Measurements from ENCODE around the gene CLDN22. TPM values are rescaled to one million over a fixed set of nuclear protein-coding genes. Genes with fewer than 3 reads are reported as not detected.
A peak's percentile ranks its signal among the peaks of the same experiment; 100 is the strongest.

The CLDN22 gene
- total RNA-seq, 1 donor from 2014 or later: not detected

DNA sequence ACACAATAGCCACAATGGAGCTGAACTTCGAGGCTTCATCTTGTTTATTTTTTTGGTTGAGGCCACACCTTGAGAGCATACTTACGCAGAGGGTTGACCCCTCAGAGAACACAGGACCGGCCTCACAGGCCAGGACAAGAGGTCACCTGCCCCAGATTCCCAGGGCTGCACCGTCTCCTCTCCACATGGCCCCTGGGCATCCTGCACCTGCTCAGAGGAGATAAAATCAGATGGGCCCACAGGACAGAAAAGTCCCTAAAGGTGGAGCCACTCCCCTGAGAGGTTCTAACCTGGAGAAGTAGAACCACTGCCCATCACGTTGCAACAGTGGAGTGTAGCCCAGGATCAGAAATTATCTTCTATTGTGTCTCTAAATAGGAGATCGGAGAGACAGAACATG lies 3.2 kb upstream of the CLDN22 start:
- DNase-seq (ENCODE audit: low spot score): no peak
- ATAC-seq: peak; percentile 17

- DNase-seq (ENCODE audit: low spot score) (no peak), ATAC-seq (no peak)
Measured at GRCh38 chr4:183322326-183322725, 2.2 kb upstream of the CLDN22 start, which contains the start of gene CLDN24. CLDN24 (minus strand) TSS chr4:183322426; CDS start chr4:183322426, 0 bp downstream.

GRCh38 chr4:183321516-183321915 lies 1.4 kb upstream of the CLDN22 start:
- DNase-seq (ENCODE audit: low spot score) (no peak), ATAC-seq (no peak)

DNA sequence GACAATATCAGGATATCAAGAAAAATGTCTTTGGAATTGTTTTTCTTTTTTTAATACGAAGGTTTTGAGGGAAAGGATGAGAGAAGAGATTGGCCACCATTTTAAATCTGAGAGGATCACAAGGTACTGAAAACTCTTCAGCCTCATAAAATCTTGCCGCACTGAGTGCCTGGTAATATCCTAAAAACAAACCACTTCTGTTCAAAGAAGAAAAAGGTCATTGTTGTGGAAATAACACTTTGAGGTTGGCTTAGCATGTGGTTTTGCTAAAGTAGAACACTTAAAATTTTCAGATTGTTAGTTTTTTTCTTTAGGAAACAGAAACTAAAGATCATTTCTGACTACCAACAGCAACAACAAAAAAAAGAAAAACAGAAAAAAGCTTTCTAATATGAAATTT lies 1.0 kb upstream of the CLDN22 start:
- ATAC-seq (no peak), DNase-seq (ENCODE audit: low spot score) (no peak)

- ATAC-seq: no peak
- DNase-seq (ENCODE audit: low spot score): no peak
Measured at GRCh38 chr4:183318656-183319055, 1.4 kb downstream of the CLDN22 start.

GRCh38 chr4:183314806-183315205 lies 5.3 kb downstream of the CLDN22 start:
- ATAC-seq (no peak), DNase-seq (ENCODE audit: low spot score) (no peak)

GRCh38 chr4:183314336-183314735 lies 5.7 kb downstream of the CLDN22 start:
- DNase-seq (ENCODE audit: low spot score) (no peak), ATAC-seq (no peak)

- no peak for DNase-seq (ENCODE audit: low spot score)
- no peak for ATAC-seq
Measured at GRCh38 chr4:183312841-183313240, 7.2 kb downstream of the CLDN22 start.

DNA sequence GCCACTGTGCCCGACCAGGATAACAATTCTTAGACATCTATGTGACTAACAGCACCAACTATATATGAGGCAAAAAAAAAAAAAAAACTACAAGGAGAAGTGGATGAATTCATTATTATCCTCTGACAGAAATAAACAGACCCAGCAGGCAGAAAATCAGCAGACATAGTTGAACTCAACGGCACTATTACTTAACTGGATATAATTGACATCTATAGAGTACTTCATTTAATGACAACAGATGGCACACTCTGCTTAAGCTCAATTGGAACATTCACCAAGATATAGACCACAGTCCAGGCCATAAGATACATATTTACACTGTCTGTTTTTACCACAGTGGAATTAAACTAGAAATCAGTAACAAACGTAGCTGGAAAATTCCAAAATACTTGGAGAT lies 13.3 kb downstream of the CLDN22 start:
- DNase-seq (ENCODE audit: low spot score) (no peak), ATAC-seq (no peak)

- ATAC-seq: no peak
- no peak for DNase-seq (ENCODE audit: low spot score)
Measured at GRCh38 chr4:183304538-183304937, 15.5 kb downstream of the CLDN22 start.

DNA sequence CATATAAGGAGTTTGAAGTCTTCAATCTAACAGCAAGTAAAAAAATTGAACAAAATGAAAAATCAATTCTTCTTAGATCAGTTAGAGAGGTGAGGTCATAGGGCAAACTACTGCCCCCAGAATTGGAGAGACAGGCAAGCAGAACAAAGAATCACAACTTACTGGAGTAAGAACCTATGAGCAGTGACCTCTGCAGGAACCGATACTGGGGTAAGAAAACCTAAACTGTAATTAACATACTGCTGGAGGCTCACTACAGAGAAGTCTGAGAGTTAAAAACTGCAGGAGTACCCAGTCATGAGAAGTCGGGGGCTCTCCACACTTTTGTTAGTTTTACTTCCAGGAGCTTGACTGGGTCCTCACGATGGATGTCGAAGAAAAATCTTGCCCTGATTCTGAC lies 16.0 kb downstream of the CLDN22 start:
- no peak for ATAC-seq
- no peak for DNase-seq (ENCODE audit: low spot score)

DNA sequence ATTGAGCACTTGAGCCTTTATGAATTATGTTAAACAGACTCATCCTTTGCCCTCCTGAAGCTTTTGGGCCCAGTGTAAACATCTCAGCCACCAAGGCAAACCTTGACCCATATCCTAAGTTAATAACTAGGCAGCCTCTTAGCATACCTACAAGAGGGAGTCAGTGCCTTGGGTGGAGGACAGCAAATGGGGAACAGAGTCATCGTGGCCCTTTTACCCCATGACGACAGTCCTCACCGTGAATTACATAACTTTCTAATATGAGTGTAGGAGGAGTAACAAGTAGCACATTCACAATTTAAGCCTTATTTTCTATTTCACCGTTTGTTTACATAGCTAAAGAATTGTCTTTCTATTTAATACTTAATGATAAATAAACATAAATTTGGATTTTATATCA lies 16.8 kb downstream of the CLDN22 start:
- DNase-seq (ENCODE audit: low spot score): no peak
- no peak for ATAC-seq

- no peak for ATAC-seq
- DNase-seq (ENCODE audit: low spot score): no peak
Measured at GRCh38 chr4:183300655-183301054, 19.4 kb downstream of the CLDN22 start.

DNA sequence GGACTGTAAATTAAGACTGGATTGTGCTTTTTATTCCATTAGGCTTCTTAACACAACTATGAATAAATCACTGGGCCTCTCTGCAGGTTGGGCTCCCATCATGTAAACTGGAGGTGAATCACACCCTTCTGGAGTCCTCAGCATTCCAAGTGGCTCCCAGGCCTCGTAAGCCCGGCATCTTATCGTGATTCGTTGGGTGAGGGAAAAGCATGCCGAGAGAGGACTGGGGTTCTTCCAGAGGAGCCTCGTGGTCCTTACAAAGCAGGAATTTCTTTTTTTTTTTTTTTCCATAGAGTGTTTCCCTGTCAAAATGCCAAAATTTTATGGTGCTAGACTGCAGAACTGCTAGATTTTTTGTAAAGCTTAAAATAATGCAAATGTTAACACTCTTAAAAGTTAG lies 20.0 kb downstream of the CLDN22 start:
- ATAC-seq: no peak
- no peak for DNase-seq (ENCODE audit: low spot score)

DNA sequence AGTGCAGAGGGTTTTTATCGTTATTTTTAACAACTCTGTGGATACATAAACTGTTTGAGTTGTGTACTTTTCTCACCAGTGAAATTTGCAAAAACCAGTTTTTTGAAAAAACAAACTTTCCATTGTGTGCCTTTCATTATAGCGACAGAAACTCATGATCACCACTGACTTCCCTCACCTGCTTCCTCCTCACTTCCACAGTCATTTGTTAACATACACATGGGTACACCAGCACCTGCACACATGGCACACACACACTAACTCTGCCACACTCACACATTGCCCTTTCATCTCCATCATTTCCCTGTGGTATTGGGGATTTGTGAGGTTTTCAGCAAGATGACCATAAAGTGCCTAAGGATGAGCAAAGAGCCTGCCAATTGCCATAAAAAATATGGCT lies 20.6 kb downstream of the CLDN22 start:
- ATAC-seq (no peak), DNase-seq (ENCODE audit: low spot score) (no peak)

DNA sequence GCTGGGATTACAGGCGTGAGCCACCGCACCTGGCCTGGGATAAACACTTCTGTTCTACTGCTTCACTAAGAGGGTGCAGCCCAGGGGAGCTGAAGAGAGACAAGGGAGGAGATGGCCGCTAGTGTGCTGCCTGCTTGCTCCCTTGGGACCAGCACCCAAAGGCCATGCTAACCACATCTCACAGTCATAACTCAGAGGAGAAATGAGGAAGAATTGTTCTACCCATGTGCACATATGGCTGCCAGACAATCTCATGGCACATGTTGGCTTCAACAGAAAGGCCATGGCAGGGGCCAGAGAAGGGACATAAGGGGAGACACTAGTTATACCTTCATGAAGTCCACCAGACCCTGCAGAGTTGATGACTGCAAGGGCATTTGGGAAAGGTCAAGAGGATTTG lies 22.4 kb downstream of the CLDN22 start:
- DNase-seq (ENCODE audit: low spot score) (no peak), ATAC-seq (no peak)

DNA sequence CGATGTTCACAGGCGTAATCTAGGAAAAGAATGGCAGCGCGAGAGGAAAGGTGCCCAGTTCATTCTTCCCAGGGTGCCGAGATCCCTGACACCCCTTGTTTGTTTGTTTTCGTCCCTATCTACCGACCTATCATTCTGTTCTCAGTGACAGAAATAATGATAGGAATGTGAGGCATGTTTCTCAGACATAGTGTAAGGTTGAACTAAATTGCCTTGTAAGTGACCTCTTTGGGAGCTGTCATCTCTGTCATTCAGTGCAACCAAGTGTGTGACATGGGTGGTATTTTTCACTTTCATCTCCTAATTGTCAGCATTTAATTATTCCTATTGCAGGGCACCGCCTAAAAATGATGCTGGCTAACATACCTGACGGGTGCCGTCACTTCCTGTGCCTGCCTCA lies 24.4 kb downstream of the CLDN22 start:
- no peak for ATAC-seq
- no peak for DNase-seq (ENCODE audit: low spot score)

DNA sequence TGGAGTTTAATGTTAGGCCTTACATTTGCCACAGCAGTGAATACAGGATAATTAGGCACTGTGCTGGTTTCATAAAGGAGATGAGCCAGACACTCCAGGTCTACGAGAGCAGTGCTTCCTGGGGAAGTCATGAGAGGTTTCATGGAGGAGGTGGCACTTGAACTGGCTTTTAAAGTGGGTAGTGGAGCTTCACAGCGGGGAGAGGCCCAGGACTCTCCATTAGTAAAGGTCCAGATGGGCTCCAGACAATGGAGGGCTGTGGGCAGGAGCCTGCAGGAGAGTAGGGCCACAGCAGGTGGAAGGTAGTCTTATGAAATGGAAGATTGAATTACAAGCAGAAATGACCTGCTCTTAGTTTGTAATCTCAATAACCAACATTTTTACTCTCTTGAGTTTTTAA lies 29.0 kb downstream of the CLDN22 start:
- ATAC-seq (no peak), DNase-seq (ENCODE audit: low spot score) (no peak)

DNA sequence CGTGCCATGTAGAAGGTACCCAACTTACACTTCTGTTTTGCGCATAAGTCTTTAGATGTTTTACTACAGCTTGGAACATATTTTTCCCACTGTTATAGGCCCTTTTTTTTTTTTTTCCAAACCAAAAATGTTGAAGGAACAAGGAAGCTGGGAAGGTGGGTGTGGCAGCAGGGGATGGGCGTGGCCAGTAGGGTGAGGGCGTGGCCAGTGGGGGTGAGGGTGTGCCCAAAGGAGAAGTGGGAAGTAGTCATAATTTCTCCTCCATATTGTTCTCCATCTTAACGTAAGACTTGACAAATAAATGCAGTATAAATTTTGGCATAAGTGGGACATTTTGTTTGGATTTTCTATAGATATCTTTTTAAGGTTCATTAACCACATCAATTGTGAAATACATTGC lies 30.4 kb downstream of the CLDN22 start:
- ATAC-seq (no peak), DNase-seq (ENCODE audit: low spot score) (no peak)

DNA sequence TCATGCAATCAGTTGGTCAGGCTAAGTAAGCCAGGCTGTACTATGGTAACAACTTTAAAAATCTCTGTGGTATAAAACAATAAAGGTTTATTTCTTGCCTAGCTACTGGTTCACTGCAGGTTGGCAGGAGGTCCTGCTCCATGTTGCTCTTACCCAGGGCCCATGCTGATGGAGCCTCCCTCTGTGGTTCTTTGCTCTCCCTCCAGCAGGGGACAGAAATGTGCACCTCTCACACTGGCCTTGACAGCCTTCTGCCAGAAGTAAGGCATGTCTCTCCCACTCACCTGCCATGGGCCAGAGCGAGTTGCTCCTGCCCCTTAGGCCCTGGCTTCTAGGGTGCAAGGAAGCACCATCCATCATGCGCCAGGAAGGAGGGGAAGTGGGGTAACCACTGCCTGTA lies 31.1 kb downstream of the CLDN22 start:
- ATAC-seq: no peak
- no peak for DNase-seq (ENCODE audit: low spot score)

GRCh38 chr4:183287677-183288076 lies 32.4 kb downstream of the CLDN22 start:
- no peak for DNase-seq (ENCODE audit: low spot score)
- ATAC-seq: peak; percentile 28

DNA sequence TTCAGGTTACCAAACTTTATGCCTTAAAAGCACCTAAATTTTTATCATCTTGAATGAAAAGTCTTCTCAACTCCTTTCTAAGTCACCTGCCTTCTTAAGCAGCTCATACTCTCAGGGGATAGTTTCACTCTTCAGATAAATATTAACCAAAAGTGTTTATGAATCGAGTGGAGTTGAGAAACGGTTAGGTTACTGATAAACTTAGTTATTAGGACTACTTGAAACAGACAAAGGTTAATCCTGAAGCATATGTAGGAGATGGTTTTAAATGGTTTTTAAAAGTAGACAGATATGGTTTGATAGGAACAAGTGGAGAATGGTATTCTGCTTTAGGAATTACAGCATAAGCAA lies 32.8 kb downstream of the CLDN22 start:
- no peak for DNase-seq (ENCODE audit: low spot score)
- peak; percentile 64 for ATAC-seq

- ATAC-seq (peak; percentile 70), DNase-seq (ENCODE audit: low spot score) (no peak)
Measured at GRCh38 chr4:183286590-183287308, 33.3 kb downstream of the CLDN22 start.
